GM15510 (cell line): ENCODE results near the gene TBL1XR1.

ENCODE experiments used
- POLR2A ChIP-seq: IDR thresholded peaks from 3 replicates; pipeline ENCODE4 v1.6.1; 2011; ENCODE audit warnings: borderline replicate concordance; ENCODE audit not compliant: insufficient read length; ENCODE audit errors: extremely low read depth

TBL1XR1 gene

DNA sequence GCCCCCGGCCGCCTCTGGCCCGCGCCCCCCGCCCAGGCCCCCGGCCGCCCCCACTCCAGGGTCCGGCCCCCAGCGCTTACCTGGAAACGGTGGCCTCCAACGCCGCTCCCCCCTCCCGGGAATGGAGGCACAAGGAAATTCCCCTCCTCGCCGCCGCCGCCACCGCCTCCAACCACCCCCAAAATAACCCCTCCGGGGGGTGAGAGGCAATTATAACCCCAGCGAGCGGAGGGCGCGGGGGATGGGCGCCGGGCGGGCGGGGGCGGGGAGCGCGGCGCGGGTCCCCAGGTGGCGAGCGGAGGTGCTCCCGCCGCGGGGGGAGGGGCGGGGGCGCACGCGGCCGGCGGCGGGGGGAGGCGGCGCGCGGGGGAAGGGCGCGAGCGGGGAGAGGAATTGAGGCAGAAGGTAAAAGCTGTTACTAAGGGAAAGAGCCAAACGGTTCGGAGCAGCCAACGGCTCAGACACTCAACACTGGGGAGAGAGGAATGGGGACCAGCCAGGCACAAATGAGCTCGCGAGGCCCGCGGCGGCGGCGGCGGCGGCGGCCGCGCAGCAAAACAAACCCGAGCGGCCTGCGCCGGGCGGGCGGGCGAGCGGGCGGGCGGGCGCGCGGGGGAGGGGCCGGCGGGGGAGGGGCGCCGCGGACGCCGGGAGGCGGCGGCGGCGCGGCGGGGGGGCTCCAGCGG, at the start of gene TBL1XR1:
Gene TBL1XR1, minus strand, starts transcription at position 442 of the 686 bp plus-strand sequence. CDS start 132,505 bp downstream, outside the sequence.
- peak; percentile 37 for TF ChIP-seq POLR2A

DNA sequence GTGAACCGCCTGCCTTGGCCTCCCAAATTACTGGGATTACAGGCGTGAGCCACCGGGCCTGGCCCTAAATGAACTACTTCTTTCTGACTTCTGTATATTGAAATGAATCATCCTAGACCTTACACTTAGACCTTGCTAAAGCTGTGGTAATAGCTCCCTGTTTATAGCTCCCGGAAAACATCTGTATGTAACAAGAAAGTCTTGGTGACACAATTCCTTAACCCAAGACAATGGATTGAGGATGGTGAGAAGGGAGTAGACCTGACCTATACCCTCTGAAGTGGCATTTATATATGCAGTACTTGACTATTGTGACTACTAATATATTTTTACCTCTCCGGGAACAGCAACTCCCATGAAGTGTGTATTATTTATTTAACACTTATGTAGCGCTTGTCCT, 48.0 kb upstream of the TBL1XR1 start:
- no peak for TF ChIP-seq POLR2A

DNA sequence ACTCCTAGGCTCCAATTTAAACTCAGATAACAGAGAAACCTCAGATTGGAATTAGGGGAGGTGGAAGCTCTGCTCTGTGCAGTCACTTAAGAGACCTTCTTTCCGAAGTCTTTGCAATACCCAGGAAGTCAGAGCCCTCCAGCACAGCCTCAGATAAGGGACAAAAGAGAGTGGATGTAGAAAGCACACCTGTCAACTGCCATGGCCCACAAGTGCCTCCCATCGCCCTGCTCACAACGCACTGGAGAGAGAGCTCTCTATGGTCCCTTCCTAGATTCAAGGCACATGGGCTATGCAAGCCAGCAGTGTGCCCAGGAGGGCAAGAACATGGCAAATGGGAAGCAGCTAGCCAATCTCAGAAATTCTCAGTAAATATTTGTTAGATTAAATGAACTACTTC, 47.3 kb upstream of the TBL1XR1 start:
- TF ChIP-seq POLR2A, result no peak

DNA sequence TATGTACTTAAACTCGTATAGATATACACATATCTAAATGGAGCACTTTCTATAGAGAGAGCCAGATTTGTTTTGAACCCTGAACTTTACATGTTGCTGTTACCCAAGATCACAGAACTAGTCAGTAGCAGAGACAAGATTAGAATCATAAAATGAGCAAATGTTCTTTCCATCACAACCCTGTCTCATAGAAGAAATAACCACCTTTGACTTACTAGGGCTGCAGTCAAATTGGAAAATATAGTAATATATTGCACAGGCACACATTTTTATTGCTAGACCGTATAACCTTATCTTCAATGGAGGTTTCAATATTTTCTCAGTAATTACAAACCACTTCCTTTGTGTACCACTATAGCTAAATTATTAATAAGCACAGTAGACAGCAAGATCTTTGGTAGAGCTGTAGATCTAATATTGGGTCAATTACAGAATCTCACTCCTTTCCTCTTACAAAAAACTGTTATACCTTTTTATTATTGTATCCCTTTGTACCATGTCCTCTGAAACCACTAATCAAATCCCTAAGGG, 41.5 kb upstream of the TBL1XR1 start:
- no peak for TF ChIP-seq POLR2A

DNA sequence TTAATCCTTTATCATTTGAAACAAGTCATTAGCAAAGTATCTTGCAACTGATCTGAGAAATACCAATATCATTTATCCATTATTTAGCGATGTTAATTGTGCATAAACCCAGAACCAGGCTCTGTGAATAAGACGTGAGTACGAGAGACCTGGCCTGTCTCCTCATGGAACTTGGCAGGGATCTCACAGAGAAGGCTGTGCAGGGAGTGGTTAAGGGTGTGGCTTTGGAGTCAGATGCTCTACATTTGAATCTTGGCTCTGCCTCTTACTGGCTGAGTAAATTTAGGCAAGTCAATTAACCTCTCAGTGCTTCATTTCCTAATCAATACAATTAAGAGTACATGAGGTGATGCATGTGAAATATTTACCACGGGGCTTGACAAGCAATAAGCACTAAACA, 39.9 kb upstream of the TBL1XR1 start:
- TF ChIP-seq POLR2A, result no peak

DNA sequence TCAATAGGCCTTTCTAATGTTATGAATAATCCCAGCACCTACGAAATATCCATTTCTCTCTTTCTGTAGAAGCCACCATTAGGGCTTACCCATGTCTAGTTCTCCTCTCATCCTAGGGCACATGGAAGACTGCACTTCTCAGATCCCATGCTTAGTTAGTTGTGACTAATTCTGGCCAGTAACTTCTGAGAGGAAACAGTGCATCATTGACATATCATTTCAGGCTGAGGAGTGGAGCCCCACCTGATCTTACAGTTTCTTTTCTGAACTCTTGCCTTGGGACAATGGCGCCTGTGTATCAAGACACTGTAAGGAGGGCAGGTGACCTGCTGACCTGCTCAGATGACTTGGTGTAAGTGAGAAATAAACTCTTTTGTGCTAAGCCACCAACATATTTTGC, 39.4 kb upstream of the TBL1XR1 start:
- TF ChIP-seq POLR2A, result no peak

DNA sequence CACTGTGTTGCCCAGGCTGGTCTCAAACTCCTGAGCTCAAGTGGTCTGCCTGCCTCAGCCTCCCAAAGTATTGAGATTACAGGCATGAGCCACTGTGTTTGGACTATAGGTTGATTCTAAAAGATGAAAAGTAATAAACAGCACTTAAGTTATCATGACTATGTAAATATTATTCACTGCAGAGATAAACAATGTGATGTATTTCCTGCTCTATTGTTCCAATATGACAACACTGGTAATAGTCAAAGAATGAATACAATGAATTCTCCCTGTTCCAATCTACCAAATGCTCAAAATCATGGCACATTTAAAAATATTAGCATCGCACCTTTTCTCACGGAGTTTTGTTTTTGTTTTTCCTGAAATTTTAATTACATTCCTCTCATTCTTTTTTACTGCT, 36.8 kb upstream of the TBL1XR1 start:
- TF ChIP-seq POLR2A, result no peak

DNA sequence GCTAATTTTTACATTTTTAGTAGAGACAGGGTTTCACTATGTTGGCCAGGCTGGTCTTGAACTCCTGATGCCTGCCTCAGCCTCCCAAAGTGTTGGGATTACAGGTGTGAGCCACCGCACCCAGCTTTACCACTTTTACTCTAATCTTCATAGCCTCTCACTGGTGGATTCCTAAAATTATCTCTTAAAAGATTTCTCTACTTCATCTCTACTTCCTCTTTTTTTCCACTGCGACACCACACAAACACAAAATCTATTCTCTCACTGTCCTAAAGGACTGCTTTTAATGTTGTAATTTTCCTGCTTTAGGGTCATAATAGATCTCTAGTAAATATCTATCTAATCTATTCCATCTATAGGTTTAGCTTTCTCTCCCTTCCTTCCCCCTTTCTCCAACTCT, 34.0 kb upstream of the TBL1XR1 start:
- TF ChIP-seq POLR2A, result no peak

DNA sequence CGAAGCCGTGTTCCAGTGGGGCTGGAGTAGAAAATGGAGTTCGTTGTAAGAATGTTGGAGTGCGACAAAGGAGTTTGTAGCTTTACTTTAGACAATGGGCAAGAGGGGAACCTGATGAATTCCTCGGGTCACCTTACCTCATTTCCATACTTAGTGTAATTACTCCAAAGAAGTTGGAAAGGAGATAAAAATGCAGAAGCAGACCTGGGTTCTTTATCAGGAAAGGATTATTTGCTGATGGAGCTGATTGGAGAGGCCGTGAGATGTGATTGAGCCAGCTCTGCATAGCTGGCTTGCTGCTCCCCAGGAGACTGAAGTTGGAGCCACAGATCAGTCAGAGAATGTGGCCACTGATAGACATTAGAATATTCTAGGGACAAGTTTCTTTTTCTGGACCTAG, 33.4 kb upstream of the TBL1XR1 start:
- TF ChIP-seq POLR2A, result no peak

DNA sequence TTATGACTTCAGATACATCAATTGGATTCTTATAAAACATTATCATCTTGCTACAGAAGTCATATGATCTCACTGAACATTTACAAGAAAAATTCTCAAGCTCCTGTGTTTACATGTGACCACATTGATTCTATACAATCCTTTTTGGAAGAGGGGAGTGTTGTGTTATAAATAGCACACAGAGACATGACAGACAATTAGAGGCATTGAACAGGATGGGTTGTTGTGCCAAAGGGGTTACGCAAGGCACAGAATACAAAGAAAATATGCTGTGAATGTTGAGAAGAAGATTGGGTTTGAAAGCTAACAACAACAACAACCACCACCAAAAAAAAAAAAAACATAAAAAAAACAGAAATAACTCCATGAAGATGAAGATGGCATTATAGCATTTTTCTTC, 32.5 kb upstream of the TBL1XR1 start:
- no peak for TF ChIP-seq POLR2A

DNA sequence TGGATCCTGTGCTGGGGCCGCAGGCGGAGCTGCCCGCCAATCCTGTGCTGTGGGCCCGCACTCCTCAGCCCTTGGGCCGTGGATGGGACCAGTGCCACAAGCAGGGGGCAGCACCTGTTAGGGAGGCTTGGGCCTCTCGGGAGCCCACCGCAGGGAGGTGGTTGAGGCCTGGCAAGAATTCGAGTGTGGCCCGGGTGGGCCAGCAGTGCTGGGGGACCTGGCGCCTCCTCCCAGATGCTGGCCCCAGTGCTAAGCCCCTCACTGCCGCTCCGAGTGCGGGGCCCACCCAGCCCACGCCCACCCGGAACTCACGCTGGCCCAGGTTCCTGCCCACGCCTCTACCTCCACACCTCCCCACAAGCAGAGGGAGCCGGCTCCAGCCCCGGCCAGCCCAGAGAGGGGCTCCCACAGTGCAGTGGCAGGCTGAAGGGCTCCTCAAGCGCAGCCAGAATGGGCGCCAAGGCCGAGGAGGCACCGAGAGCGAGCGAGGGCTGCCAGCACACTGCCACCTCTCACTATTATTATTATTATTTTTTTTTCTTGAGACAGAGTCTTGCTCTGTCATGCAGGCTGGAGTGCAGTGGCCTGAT, 31.4 kb upstream of the TBL1XR1 start:
- no peak for TF ChIP-seq POLR2A

DNA sequence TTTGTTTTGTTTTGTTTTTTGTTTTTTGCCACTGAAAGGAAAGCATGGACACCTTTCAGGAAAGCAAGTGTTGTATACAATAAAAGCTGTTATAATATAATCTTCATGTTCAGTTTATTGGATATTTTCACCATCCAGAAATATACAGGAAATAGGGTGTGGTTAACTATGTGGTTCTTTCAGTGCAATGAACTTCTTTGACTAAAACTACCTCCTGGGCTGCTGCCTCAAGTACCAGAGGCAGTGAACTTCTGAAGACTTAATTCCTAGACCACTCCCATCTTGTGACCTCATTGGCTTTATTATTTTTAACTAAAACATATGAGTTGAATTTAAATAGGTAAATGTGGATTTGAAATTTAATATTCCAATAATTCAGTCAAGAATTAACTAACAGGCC, 27.1 kb upstream of the TBL1XR1 start:
- TF ChIP-seq POLR2A, result no peak

DNA sequence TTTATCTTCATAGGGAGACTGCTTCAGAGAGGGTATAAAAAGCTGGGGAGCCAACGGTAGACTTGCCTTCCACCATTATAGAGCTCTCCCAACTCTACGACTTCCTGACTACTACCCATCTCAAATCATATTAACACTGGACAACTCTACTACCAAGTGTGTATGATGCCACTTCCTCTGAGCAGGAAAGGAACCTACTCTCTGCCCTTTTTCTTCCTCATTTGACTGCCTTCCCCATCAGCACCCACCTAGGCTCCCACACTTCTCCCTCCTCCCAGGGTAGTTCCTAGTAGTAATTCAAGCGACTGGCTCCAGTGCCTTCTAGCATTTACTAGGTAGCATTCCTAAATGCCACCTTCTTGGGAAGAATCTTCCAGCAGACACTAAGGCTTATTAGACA, 24.5 kb upstream of the TBL1XR1 start:
- TF ChIP-seq POLR2A, result no peak

DNA sequence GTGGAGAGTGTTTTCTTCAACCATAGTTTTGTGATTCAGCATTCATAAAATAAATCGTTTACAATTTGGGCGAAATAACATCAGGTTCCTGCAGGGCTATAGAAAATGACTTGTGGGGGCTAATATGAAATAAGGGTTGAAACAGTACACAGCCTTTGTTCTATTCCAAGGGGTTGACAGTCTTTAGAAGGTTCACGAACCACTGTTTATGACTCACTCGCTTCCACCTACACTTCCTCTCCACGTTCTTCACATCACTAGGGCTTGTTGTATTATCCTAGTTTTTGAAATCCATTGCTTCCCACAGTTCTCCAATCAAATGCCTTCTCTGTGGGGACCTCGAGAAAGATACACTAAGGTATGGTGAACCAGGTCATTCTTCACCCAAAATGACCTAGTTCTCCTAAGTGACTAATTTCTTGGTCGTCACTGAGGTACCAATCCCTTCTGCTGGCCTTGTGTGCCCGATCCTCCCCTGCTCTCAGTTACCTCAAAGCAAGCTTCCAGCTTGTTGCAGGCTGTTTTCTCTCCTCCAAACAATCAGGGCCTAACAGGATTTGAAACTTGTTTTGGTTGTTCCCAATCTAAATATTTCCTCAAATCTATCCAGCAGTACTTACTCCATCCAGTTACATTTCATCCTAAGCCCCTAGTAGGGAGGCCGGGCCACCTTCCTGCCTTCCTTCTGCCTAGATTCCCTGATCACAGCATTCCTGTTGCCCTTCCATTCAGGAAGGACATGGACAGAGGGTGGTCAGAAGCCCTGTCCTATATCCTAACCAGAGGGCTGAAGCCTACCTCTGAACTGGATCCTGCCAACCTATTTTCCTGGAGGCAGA, 23.1 kb upstream of the TBL1XR1 start:
- TF ChIP-seq POLR2A, result no peak

DNA sequence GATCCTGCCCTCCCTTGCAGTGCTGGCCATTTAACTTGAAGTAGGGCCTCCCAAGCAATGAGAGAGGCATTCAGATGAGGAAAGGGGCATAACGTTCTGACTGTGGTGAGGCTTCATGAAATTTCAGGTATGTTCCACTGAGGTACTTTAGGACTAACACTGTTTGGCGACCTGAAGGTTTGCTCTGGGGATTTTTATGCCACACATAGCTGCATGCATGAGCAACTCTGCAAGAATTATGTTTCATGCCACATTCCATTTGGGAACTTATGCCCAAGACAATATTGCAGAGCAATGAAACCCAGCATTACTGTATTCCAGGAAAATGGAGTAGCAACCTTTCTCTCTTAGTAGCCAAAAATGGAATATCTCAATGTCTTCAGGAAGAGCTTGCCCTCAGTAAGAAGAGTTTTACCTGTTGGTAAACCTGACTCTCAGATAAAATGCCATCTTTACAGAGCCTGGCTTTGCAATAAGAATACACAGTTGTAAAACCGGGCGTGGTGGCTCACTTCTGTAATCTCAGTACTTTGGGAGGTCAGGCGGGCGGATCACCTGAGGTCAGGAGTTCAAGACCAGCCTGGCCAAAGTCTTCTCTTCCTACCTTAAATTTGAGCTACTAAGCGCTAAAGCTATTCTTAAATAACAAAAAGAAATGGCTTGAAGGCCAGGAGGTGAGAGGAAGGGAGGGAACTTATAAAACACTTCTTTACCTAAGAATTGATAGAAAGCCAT, 16.7 kb upstream of the TBL1XR1 start:
- TF ChIP-seq POLR2A, result no peak
